ENCODE data around the gene GABRB1.
"Not testable (repeated sequence)": the region's sequence is repeated elsewhere in the genome, so short reads cannot be mapped to it uniquely, and the experiment has no call there.

Gene GABRB1

DNA sequence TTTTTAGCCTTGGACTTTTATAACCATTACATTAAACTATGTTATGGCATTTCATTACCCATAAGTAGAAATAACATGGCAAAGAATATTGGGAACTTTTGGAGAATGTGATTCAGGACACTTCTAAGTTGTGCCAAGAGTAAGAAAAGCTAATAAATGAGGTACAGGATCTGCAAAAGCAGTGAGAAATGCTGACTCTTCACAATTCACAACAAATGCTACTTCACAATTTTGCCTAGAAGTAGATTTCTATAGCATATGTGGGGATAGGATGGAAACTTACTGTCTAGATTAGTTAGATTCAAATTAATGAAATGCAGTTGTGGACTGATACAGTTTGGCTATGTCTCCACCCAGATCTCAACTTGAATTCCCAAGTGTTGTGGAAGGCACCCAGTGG, 258.4 kb downstream of the GABRB1 start:
- no peak for ATAC-seq

DNA sequence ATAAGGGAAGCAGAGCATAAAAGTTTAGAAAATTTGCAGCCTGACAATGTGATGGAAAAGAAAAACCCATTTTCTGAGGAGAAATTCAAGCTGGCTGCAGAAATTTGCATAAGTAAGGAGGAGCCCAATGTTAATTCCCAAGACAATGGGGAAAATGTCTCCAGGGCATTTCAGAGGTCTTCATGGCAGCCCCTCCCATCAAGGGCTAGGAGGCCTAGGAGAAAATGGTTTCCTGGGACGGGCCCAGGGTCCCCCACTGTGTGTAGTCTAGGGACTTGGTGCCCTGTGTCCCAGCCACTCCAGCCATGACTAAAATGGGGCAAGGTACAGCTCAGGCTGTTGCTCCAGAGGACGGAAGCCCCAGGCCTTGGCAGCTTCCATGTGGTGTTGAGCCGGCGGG, 259.5 kb downstream of the GABRB1 start:
- ATAC-seq: not testable (repeated sequence)

More for the DNA sequence above, 258.4 kb downstream of the GABRB1 start:
- TF ChIP-seq ZFP30 (CRISPR knock-in tag; IDR thresholded peaks at IDR 0.05) (no peak), ZC3H10 (CRISPR knock-in tag; IDR thresholded peaks at IDR 0.05) (no peak), OSR1 (CRISPR knock-in tag; IDR thresholded peaks at IDR 0.05) (no peak), ISL1 (CRISPR knock-in tag; IDR thresholded peaks at IDR 0.05) (no peak), ARNTL (CRISPR knock-in tag; IDR thresholded peaks at IDR 0.05; ENCODE audit: borderline replicate concordance, low read depth) (no peak), ZNF565 (CRISPR knock-in tag; conservative IDR thresholded peaks at IDR 0.05; ENCODE audit: low read depth) (no peak), CSDC2 (CRISPR knock-in tag; IDR thresholded peaks at IDR 0.05) (no peak), ZFP3 (CRISPR knock-in tag; IDR thresholded peaks at IDR 0.05) (no peak), RARB (CRISPR knock-in tag; IDR thresholded peaks at IDR 0.05) (no peak), TOX (CRISPR knock-in tag; IDR thresholded peaks at IDR 0.05; ENCODE audit: borderline replicate concordance) (no peak), ZNF70 (CRISPR knock-in tag; IDR thresholded peaks at IDR 0.05) (no peak), BACH2 (CRISPR knock-in tag; IDR thresholded peaks at IDR 0.05; ENCODE audit: borderline replicate concordance) (no peak)
- TF ChIP-seq, protein P1, sequence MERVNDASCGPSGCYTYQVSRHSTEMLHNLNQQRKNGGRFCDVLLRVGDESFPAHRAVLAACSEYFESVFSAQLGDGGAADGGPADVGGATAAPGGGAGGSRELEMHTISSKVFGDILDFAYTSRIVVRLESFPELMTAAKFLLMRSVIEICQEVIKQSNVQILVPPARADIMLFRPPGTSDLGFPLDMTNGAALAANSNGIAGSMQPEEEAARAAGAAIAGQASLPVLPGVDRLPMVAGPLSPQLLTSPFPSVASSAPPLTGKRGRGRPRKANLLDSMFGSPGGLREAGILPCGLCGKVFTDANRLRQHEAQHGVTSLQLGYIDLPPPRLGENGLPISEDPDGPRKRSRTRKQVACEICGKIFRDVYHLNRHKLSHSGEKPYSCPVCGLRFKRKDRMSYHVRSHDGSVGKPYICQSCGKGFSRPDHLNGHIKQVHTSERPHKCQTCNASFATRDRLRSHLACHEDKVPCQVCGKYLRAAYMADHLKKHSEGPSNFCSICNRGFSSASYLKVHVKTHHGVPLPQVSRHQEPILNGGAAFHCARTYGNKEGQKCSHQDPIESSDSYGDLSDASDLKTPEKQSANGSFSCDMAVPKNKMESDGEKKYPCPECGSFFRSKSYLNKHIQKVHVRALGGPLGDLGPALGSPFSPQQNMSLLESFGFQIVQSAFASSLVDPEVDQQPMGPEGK (CRISPR knock-in tag; IDR thresholded peaks at IDR 0.05; ENCODE audit: borderline replicate concordance): no peak
- TF ChIP-seq, protein P2, sequence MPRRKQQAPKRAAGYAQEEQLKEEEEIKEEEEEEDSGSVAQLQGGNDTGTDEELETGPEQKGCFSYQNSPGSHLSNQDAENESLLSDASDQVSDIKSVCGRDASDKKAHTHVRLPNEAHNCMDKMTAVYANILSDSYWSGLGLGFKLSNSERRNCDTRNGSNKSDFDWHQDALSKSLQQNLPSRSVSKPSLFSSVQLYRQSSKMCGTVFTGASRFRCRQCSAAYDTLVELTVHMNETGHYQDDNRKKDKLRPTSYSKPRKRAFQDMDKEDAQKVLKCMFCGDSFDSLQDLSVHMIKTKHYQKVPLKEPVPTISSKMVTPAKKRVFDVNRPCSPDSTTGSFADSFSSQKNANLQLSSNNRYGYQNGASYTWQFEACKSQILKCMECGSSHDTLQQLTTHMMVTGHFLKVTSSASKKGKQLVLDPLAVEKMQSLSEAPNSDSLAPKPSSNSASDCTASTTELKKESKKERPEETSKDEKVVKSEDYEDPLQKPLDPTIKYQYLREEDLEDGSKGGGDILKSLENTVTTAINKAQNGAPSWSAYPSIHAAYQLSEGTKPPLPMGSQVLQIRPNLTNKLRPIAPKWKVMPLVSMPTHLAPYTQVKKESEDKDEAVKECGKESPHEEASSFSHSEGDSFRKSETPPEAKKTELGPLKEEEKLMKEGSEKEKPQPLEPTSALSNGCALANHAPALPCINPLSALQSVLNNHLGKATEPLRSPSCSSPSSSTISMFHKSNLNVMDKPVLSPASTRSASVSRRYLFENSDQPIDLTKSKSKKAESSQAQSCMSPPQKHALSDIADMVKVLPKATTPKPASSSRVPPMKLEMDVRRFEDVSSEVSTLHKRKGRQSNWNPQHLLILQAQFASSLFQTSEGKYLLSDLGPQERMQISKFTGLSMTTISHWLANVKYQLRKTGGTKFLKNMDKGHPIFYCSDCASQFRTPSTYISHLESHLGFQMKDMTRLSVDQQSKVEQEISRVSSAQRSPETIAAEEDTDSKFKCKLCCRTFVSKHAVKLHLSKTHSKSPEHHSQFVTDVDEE (CRISPR knock-in tag; IDR thresholded peaks at IDR 0.05): no peak
- TF ChIP-seq, protein P3, sequence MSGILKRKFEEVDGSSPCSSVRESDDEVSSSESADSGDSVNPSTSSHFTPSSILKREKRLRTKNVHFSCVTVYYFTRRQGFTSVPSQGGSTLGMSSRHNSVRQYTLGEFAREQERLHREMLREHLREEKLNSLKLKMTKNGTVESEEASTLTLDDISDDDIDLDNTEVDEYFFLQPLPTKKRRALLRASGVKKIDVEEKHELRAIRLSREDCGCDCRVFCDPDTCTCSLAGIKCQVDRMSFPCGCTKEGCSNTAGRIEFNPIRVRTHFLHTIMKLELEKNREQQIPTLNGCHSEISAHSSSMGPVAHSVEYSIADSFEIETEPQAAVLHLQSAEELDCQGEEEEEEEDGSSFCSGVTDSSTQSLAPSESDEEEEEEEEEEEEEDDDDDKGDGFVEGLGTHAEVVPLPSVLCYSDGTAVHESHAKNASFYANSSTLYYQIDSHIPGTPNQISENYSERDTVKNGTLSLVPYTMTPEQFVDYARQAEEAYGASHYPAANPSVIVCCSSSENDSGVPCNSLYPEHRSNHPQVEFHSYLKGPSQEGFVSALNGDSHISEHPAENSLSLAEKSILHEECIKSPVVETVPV (CRISPR knock-in tag; IDR thresholded peaks at IDR 0.05): no peak

DNA sequence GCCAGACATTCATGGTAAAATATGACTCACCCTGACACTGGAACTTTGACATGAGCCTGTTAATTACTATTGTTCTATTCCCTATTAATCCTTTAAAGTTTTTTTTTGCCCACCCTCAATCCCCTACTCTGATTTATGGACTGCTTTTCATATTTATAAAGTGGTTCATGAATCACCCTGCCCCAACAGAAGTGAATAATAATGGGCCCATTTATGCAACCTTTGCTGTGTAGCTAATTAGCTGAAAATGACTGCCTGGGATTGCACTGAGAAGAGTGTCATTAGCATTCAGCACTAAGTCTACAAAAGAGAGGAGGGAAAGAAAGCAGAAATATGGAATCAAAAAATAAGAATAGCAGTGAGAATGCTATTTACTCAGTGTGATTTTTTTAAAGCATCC, 277.8 kb downstream of the GABRB1 start:
- ATAC-seq: no peak
- no peak for TF ChIP-seq CSDC2 (CRISPR knock-in tag; IDR thresholded peaks at IDR 0.05)
- TF ChIP-seq PPARA (CRISPR knock-in tag; IDR thresholded peaks at IDR 0.05; ENCODE audit: borderline replicate concordance): no peak
- no peak for TF ChIP-seq TCF4 (CRISPR knock-in tag; IDR thresholded peaks at IDR 0.05; ENCODE audit: borderline replicate concordance)
- TF ChIP-seq, protein P4, sequence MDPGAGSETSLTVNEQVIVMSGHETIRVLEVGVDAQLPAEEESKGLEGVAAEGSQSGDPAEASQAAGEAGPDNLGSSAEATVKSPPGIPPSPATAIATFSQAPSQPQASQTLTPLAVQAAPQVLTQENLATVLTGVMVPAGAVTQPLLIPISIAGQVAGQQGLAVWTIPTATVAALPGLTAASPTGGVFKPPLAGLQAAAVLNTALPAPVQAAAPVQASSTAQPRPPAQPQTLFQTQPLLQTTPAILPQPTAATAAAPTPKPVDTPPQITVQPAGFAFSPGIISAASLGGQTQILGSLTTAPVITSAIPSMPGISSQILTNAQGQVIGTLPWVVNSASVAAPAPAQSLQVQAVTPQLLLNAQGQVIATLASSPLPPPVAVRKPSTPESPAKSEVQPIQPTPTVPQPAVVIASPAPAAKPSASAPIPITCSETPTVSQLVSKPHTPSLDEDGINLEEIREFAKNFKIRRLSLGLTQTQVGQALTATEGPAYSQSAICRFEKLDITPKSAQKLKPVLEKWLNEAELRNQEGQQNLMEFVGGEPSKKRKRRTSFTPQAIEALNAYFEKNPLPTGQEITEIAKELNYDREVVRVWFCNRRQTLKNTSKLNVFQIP (CRISPR knock-in tag; IDR thresholded peaks at IDR 0.05; ENCODE audit: borderline replicate concordance, low read depth): no peak
- TF ChIP-seq BACH2 (CRISPR knock-in tag; IDR thresholded peaks at IDR 0.05; ENCODE audit: borderline replicate concordance): no peak
- no peak for TF ChIP-seq ZNF565 (CRISPR knock-in tag; conservative IDR thresholded peaks at IDR 0.05; ENCODE audit: low read depth)
- TF ChIP-seq, protein P1 (CRISPR knock-in tag; IDR thresholded peaks at IDR 0.05; ENCODE audit: borderline replicate concordance): no peak

DNA sequence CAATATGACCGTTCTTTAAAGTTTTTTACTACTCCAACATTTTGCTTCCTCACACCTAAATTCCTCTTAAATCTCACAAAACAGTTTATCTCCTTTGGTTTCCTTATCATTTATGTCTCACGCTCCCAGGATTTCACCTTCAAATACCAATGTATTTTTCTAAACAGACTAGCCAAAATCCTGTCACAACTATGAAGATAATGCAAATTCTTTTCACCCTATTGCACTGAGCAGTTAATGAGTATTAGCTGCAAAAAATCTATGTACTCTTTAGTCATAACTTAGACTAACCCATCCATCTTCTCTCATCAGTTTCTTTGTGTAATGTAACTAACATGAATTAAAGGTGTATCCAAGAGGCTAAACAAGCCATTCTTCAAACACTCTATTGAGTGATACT, 280.8 kb downstream of the GABRB1 start:
- ATAC-seq: no peak
- TF ChIP-seq GLIS3 (CRISPR knock-in tag; IDR thresholded peaks at IDR 0.05): no peak
- no peak for TF ChIP-seq TOX (CRISPR knock-in tag; IDR thresholded peaks at IDR 0.05; ENCODE audit: borderline replicate concordance)
- TF ChIP-seq, protein P2 (CRISPR knock-in tag; IDR thresholded peaks at IDR 0.05): no peak
- TF ChIP-seq, protein P3 (CRISPR knock-in tag; IDR thresholded peaks at IDR 0.05): no peak
- no peak for TF ChIP-seq PPARA (CRISPR knock-in tag; IDR thresholded peaks at IDR 0.05; ENCODE audit: borderline replicate concordance)
- TF ChIP-seq, protein P4 (CRISPR knock-in tag; IDR thresholded peaks at IDR 0.05; ENCODE audit: borderline replicate concordance, low read depth): no peak

Data from SK-N-SH treated with all-trans-retinoic acid at 6 μM for 48 hours (cell line).